ENCODE data around the gene DNASE1L1.

- TF ChIP-seq YY1 (IDR thresholded peaks at IDR 0.05; ENCODE audit: insufficient read depth, insufficient read length) = no peak
- TF ChIP-seq SUZ12 (IDR thresholded peaks at IDR 0.05; ENCODE audit: extremely low read depth, insufficient read depth, insufficient read length) = no peak
- no peak for TF ChIP-seq ZNF274 (IDR thresholded peaks at IDR 0.05; ENCODE audit: low read depth, low read length)
Measured at GRCh38 chrX:154365052-154365600, 43.9 kb downstream of the DNASE1L1 start.
